WTC11 (cell line): Measurements from ENCODE around the gene PTER. TPM values are rescaled to one million over a fixed set of nuclear protein-coding genes. Genes with fewer than 3 reads are reported as not detected.

ENCODE experiments used
- ATAC-seq: fragments of 200-7000 bp; cut with Tn5 transposase; 2 replicates; pipeline ENCODE4 v1.10.0; 2021; ENCODE audit warnings: mild to moderate bottlenecking, moderate library complexity
- CTCF ChIA-PET: fragments of 300-600 bp; sonication (Branson Sonifier 250); formaldehyde crosslinking; loops from one replicate; lab custom pipeline; 2021; ENCODE audit warnings: antibody characterized with exemption; lab: Charles Lee
- POLR2A ChIA-PET: fragments of 350-600 bp; sonication (Branson Sonifier 250); formaldehyde crosslinking; loops from one replicate; lab custom pipeline; 2021; ENCODE audit warnings: antibody characterized with exemption; lab: Charles Lee
- DNase-seq: peaks from one replicate; pipeline ENCODE4 v3.0.0; 2021; ENCODE audit warnings: low spot score
- H3K27ac Mint-ChIP-seq: 2 replicates; pipeline ENCODE4 v1.8.0; 2021; ENCODE audit warnings: mixed read lengths
- H3K27me3 Mint-ChIP-seq: 2 replicates; pipeline ENCODE4 v1.8.0; 2021; ENCODE audit warnings: low read depth, mild to moderate bottlenecking, moderate library complexity, mixed read lengths
- H3K36me3 Mint-ChIP-seq: 2 replicates; pipeline ENCODE4 v1.8.0; 2021; ENCODE audit warnings: mixed read lengths
- H3K4me1 Mint-ChIP-seq: 2 replicates; pipeline ENCODE4 v1.8.0; 2022; ENCODE audit warnings: mixed read lengths
- H3K4me3 Mint-ChIP-seq: 2 replicates; pipeline ENCODE4 v1.8.0; 2021; ENCODE audit warnings: mild to moderate bottlenecking, moderate library complexity, mixed read lengths
- H3K9me3 Mint-ChIP-seq: 2 replicates; pipeline ENCODE4 v1.8.0; 2021; ENCODE audit warnings: mixed read lengths
- CREM ChIP-seq: sonication (generic); formaldehyde crosslinking; IDR thresholded peaks from 2 replicates; pipeline ENCODE4 v1.8.1; 2022; ENCODE audit warnings: mild to moderate bottlenecking, missing genetic modification reagents, moderate library complexity
- EMX1 ChIP-seq: fragments of 250-450 bp; sonication (Bioruptor Pico); IDR thresholded peaks from 2 replicates; pipeline ENCODE4 v1.8.0; 2021; ENCODE audit warnings: mild to moderate bottlenecking
- ESRRA ChIP-seq: sonication (generic); formaldehyde crosslinking; IDR thresholded peaks from 2 replicates; pipeline ENCODE4 v1.8.1; 2022; ENCODE audit warnings: mild to moderate bottlenecking, missing genetic modification reagents, borderline replicate concordance
- FOXJ3 ChIP-seq: sonication (generic); formaldehyde crosslinking; IDR thresholded peaks from 2 replicates; pipeline ENCODE4 v1.9.0; 2021; ENCODE audit warnings: missing genetic modification reagents, mild to moderate bottlenecking, borderline replicate concordance
- FOXP1 ChIP-seq: sonication (generic); formaldehyde crosslinking; IDR thresholded peaks from 2 replicates; pipeline ENCODE4 v1.8.0; 2022; ENCODE audit warnings: missing genetic modification reagents, mild to moderate bottlenecking, moderate library complexity, borderline replicate concordance
- MYBL2 ChIP-seq: sonication (generic); formaldehyde crosslinking; IDR thresholded peaks from 2 replicates; pipeline ENCODE4 v1.8.1; 2023; ENCODE audit warnings: mild to moderate bottlenecking, moderate library complexity, missing genetic modification reagents
- NR1H2 ChIP-seq: sonication (generic); formaldehyde crosslinking; IDR thresholded peaks from 2 replicates; pipeline ENCODE4 v1.9.0; 2021; ENCODE audit warnings: mild to moderate bottlenecking, moderate library complexity, missing genetic modification reagents
- NR2C2 ChIP-seq: sonication (generic); formaldehyde crosslinking; IDR thresholded peaks from 2 replicates; pipeline ENCODE4 v1.8.0; 2022; ENCODE audit warnings: mild to moderate bottlenecking, missing genetic modification reagents
- PRRX2 ChIP-seq: fragments of 250-450 bp; sonication (Bioruptor Pico); IDR thresholded peaks from 2 replicates; pipeline ENCODE4 v1.8.0; 2021; ENCODE audit warnings: mild to moderate bottlenecking
- SOX15 ChIP-seq: fragments of 250-450 bp; sonication (Bioruptor Pico); IDR thresholded peaks from 2 replicates; pipeline ENCODE4 v1.9.0; 2021; ENCODE audit warnings: mild to moderate bottlenecking
- TEAD1 ChIP-seq: sonication (generic); formaldehyde crosslinking; IDR thresholded peaks from 2 replicates; pipeline ENCODE4 v1.8.0; 2022; ENCODE audit warnings: mild to moderate bottlenecking, missing genetic modification reagents
- TP53 ChIP-seq: sonication (generic); formaldehyde crosslinking; IDR thresholded peaks from 2 replicates; pipeline ENCODE4 v1.8.1; 2023; ENCODE audit warnings: mild to moderate bottlenecking, missing genetic modification reagents
- total RNA-seq: library from RNA; stranded (reverse); gene quantifications from 3 replicates; pipeline ENCODE4 v1.2.3, GENCODE V29; 2021
- TF ChIP-seq, protein P1 (sequence below): sonication (generic); formaldehyde crosslinking; IDR thresholded peaks from 2 replicates; pipeline ENCODE4 v1.8.0; 2022; ENCODE audit warnings: mild to moderate bottlenecking, missing genetic modification reagents
- TF ChIP-seq, protein P2 (sequence below): fragments of 250-450 bp; sonication (Bioruptor Pico); IDR thresholded peaks from 2 replicates; pipeline ENCODE4 v2.1.2; 2022; ENCODE audit warnings: mild to moderate bottlenecking, moderate library complexity
- TF ChIP-seq, protein P3 (sequence below): sonication (generic); formaldehyde crosslinking; IDR thresholded peaks from 2 replicates; pipeline ENCODE4 v1.8.0; 2022; ENCODE audit warnings: mild to moderate bottlenecking, missing genetic modification reagents
- TF ChIP-seq, protein P4 (sequence below): sonication (generic); formaldehyde crosslinking; IDR thresholded peaks from 2 replicates; pipeline ENCODE4 v1.8.0; 2022; ENCODE audit warnings: mild to moderate bottlenecking, missing genetic modification reagents
- TF ChIP-seq, protein P5 (sequence below): fragments of 250-450 bp; sonication (Bioruptor Pico); IDR thresholded peaks from 2 replicates; pipeline ENCODE4 v1.8.0; 2021; ENCODE audit warnings: mild to moderate bottlenecking
- TF ChIP-seq, protein P6 (sequence below): sonication (generic); formaldehyde crosslinking; conservative IDR thresholded peaks from 2 replicates; pipeline ENCODE4 v1.8.1; 2023; ENCODE audit warnings: mild to moderate bottlenecking, low read depth, missing genetic modification reagents, moderate library complexity

The PTER gene
- total RNA-seq, 1 experiment from 2014 or later = 7.4 TPM

DNA sequence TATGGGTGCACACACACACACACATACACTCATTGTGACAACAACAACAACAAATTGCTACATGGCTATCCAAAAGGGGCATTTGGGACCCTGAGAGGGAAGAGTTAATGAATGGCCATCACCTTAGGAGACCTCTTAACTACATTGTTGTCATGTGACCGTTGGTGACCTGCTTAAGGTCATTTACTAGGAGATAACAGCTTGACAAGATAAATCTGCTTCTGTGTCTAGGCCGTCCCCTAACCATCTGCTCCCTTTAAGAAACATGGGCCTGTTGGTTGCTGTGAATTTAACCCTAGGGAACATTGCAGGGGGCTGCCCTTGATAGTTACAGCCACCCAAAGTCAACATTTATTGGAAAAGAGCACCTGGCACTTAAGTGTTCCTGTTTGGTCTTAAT lies 55.1 kb downstream of the PTER start:
- ChIA-PET CTCF (no interaction called here), POLR2A (no interaction called here)
- DNase-seq (no peak), ATAC-seq (no peak)
- Mint-ChIP-seq H3K9me3 (no peaks in the 10 kb centered on the region), H3K4me3 (no peak overlapping the region), H3K27ac (no peak overlapping the region), H3K4me1 (no peaks in the 10 kb centered on the region), H3K27me3 (no peaks in the 10 kb centered on the region), H3K36me3 (no peaks in the 10 kb centered on the region)
- TF ChIP-seq, protein P1, sequence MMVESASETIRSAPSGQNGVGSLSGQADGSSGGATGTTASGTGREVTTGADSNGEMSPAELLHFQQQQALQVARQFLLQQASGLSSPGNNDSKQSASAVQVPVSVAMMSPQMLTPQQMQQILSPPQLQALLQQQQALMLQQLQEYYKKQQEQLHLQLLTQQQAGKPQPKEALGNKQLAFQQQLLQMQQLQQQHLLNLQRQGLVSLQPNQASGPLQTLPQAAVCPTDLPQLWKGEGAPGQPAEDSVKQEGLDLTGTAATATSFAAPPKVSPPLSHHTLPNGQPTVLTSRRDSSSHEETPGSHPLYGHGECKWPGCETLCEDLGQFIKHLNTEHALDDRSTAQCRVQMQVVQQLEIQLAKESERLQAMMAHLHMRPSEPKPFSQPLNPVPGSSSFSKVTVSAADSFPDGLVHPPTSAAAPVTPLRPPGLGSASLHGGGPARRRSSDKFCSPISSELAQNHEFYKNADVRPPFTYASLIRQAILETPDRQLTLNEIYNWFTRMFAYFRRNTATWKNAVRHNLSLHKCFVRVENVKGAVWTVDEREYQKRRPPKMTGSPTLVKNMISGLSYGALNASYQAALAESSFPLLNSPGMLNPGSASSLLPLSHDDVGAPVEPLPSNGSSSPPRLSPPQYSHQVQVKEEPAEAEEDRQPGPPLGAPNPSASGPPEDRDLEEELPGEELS (CRISPR knock-in tag) = no peak
- TF ChIP-seq NR2C2 (no peak), TP53 (CRISPR knock-in tag) (no peak), TEAD1 (no peak)
- TF ChIP-seq, protein P2, sequence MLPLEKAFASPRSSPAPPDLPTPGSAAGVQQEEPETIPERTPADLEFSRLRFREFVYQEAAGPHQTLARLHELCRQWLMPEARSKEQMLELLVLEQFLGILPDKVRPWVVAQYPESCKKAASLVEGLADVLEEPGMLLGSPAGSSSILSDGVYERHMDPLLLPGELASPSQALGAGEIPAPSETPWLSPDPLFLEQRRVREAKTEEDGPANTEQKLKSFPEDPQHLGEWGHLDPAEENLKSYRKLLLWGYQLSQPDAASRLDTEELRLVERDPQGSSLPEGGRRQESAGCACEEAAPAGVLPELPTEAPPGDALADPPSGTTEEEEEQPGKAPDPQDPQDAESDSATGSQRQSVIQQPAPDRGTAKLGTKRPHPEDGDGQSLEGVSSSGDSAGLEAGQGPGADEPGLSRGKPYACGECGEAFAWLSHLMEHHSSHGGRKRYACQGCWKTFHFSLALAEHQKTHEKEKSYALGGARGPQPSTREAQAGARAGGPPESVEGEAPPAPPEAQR (CRISPR knock-in tag) = no peak
- TF ChIP-seq, protein P3, sequence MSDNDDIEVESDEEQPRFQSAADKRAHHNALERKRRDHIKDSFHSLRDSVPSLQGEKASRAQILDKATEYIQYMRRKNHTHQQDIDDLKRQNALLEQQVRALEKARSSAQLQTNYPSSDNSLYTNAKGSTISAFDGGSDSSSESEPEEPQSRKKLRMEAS (CRISPR knock-in tag) = no peak

DNA sequence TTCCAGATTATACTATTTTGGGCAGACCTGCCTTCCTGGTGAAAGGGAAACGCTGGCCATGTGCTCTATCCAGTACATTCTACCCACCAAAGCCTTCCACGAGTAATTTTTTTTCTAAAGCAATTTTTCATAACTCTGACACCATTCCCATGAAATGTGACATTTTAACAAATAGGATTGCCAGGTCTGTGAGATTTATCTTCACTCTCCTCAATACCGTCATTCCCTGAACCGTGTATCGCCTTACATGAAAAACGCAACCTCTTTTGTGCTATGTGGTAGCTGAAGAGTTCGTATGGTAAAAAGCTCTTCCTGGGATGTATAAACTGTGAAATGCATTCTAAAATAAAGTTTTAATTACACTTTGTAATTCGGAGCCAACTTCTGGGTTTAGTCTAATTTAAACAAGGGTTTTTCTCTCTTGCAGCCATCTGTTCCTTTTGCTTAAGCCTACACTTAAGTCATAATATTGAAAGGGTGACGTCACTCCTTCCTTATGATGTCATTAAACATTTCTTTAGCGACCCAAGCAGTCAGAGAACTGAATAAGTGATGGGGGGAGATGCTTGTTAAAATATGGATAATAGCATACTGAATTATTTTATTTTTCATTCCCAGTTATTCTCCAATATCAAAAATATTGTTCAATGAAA lies 57.2 kb downstream of the PTER start:
- H3K4me1 Mint-ChIP-seq = no peaks in the 10 kb centered on the region
- ATAC-seq (no peak), DNase-seq (no peak)
- no peaks in the 10 kb centered on the region for H3K9me3 Mint-ChIP-seq
- H3K27me3 Mint-ChIP-seq = no peaks in the 10 kb centered on the region
- no peak overlapping the region for H3K27ac Mint-ChIP-seq
- ChIA-PET POLR2A (no interaction called here), CTCF (interaction anchor here (0.6 kb wide), 1 partner anchor 25 kb away, joined by 3 read pairs; no protein-coding TSS in a partner anchor)
- no peak overlapping the region for H3K4me3 Mint-ChIP-seq
- no peaks in the 10 kb centered on the region for H3K36me3 Mint-ChIP-seq
- TF ChIP-seq, protein P4, sequence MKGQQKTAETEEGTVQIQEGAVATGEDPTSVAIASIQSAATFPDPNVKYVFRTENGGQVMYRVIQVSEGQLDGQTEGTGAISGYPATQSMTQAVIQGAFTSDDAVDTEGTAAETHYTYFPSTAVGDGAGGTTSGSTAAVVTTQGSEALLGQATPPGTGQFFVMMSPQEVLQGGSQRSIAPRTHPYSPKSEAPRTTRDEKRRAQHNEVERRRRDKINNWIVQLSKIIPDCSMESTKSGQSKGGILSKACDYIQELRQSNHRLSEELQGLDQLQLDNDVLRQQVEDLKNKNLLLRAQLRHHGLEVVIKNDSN (CRISPR knock-in tag) = no peak
- TF ChIP-seq CREM (CRISPR knock-in tag) (no peak), SOX15 (CRISPR knock-in tag) (no peak), NR1H2 (CRISPR knock-in tag) (no peak), PRRX2 (CRISPR knock-in tag) (no peak)
- TF ChIP-seq, protein P5, sequence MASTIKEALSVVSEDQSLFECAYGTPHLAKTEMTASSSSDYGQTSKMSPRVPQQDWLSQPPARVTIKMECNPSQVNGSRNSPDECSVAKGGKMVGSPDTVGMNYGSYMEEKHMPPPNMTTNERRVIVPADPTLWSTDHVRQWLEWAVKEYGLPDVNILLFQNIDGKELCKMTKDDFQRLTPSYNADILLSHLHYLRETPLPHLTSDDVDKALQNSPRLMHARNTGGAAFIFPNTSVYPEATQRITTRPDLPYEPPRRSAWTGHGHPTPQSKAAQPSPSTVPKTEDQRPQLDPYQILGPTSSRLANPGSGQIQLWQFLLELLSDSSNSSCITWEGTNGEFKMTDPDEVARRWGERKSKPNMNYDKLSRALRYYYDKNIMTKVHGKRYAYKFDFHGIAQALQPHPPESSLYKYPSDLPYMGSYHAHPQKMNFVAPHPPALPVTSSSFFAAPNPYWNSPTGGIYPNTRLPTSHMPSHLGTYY = no peak
- TF ChIP-seq, protein P1 (CRISPR knock-in tag) = no peak

DNA sequence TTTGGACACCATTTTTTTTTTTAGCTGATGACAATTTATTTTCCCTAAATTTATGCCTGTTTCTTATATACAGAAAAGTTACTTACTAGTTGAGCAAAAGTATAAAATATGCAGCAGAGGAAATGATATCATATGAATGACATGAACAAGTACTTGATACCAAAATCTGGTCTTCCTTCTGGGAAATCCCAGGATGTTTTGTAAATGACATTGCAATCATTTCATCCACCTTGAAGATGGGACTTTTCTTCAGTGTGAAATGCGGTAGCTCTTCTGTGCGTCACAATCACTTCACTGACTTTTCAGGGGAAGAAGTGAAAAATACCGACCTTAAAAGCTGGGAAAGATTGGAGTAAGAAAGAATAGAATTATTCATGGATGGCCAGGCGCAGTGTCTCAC lies 61.1 kb downstream of the PTER start:
- no peaks in the 10 kb centered on the region for H3K4me1 Mint-ChIP-seq
- ATAC-seq (no peak), DNase-seq (no peak)
- ChIA-PET CTCF (interaction anchor here (1.1 kb wide), 1 partner anchor 193 kb away, joined by 3 read pairs; no protein-coding TSS in a partner anchor), POLR2A (no interaction called here)
- H3K27me3 Mint-ChIP-seq = no peaks in the 10 kb centered on the region
- no peaks in the 10 kb centered on the region for H3K9me3 Mint-ChIP-seq
- no peak overlapping the region for H3K27ac Mint-ChIP-seq
- no peaks in the 10 kb centered on the region for H3K36me3 Mint-ChIP-seq
- H3K4me3 Mint-ChIP-seq = no peak overlapping the region
- TF ChIP-seq, protein P1 (CRISPR knock-in tag) = no peak
- TF ChIP-seq PRRX2 (CRISPR knock-in tag) (no peak), MYBL2 (CRISPR knock-in tag) (no peak), FOXP1 (CRISPR knock-in tag) (no peak), ESRRA (CRISPR knock-in tag) (no peak), FOXJ3 (CRISPR knock-in tag) (no peak), EMX1 (CRISPR knock-in tag) (no peak)
- TF ChIP-seq, protein P6, sequence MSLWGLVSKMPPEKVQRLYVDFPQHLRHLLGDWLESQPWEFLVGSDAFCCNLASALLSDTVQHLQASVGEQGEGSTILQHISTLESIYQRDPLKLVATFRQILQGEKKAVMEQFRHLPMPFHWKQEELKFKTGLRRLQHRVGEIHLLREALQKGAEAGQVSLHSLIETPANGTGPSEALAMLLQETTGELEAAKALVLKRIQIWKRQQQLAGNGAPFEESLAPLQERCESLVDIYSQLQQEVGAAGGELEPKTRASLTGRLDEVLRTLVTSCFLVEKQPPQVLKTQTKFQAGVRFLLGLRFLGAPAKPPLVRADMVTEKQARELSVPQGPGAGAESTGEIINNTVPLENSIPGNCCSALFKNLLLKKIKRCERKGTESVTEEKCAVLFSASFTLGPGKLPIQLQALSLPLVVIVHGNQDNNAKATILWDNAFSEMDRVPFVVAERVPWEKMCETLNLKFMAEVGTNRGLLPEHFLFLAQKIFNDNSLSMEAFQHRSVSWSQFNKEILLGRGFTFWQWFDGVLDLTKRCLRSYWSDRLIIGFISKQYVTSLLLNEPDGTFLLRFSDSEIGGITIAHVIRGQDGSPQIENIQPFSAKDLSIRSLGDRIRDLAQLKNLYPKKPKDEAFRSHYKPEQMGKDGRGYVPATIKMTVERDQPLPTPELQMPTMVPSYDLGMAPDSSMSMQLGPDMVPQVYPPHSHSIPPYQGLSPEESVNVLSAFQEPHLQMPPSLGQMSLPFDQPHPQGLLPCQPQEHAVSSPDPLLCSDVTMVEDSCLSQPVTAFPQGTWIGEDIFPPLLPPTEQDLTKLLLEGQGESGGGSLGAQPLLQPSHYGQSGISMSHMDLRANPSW (CRISPR knock-in tag) = no peak
